Activated T-cell treated with anti-CD3 and anti-CD28 coated beads, Interleukin-2, amount 50 U/mL, for 1 hour (primary cell): ENCODE results near the gene COL19A1.

Source experiments
- DNase-seq: peaks from one replicate; pipeline ENCODE4 v3.0.0-alpha.2; 2020

Gene COL19A1

GRCh38 chr6:70133246-70133645 lies 266.9 kb downstream of the COL19A1 start:
- DNase-seq: no peak

- DNase-seq: no peak
Observed at GRCh38 chr6:70134542-70134941, 268.2 kb downstream of the COL19A1 start.

GRCh38 chr6:70135219-70136160 lies 269.1 kb downstream of the COL19A1 start:
- DNase-seq: no peak

GRCh38 chr6:70136996-70137395 lies 270.6 kb downstream of the COL19A1 start:
- no peak for DNase-seq

DNA sequence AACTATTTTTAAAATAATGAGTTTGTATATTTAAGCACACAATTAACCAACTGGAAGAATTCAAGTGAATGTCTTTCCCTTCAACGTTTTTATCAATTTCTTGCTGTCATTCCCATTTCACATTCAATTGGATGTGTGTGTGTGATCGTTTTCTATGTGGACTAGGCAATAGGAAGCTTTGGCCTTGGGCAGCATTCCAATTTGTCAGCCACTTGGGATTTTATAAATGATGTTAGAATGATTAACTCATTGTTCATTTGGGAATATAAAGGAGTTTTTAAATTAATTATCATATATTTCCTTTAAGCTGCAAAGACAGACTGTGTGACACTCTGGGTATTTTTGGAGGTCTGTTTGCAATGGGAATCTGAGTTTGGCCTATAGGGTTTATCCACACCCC lies 274.1 kb downstream of the COL19A1 start:
- DNase-seq: no peak

DNA sequence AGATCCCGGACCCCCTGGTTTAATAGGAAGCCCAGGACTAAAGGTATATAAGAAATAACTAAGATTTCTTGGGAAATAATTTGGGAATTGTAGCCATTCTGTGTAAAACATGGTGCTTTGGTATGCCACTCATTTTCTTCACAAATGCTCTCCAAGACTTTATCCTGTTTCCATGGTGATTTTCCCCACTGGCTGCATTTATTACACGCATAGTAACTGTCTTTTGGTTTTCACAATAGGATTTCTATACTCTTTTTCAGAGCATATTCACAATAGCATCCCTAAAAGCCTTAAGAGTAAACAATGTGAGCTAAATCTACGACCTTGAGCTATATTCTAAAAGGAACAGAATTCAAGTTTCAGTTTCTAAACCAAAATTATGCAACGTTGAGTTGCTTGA lies 275.7 kb downstream of the COL19A1 start:
- DNase-seq: no peak

DNA sequence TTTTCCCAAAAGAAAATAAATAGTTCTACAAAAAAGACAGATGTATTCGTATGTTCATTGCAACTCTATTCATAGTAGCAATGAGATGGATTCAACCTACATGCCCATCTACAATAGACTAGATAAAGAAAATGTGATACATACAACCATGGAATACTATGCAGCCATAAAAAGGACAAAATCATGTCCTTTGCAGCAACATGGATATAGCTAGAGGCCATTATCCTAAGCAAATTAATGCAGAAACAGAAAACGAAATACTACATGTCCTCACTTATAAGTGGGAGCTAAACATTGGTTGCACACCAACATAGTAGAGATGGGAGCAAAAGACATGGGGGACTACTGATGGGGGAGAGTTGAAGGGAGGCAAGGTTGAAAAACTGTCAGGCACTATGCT lies 278.8 kb downstream of the COL19A1 start:
- DNase-seq: no peak

DNA sequence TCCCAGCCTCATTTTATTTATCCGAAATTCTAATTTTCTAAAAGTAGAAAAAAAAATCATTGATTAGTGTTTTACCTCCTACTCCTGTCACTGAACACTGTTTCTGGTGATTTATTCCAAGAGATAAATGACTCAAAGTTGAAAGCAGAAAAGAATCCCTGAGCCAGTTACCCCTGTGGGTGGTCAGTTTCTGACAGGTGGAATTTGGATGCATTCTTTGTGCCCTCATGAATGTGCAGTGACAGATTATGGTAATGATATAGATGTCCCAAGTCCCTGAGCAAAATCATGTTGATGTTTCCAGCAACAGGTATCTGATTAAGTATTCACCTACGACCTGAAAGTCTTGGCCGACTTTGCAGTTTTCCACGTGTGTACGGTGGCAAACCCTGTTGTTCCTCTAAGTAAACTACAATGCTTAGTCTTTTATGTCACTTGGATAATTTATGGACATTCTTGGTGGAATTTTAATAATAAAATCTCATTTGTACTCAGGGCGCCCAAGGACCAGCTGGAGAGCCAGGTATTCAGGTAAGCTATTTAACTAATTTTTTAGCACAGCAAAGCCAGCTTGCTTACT lies 282.9 kb downstream of the COL19A1 start:
- no peak for DNase-seq

GRCh38 chr6:70150521-70150920 lies 284.2 kb downstream of the COL19A1 start:
- no peak for DNase-seq

- DNase-seq: no peak
Observed at GRCh38 chr6:70151616-70152015, 285.3 kb downstream of the COL19A1 start.

DNA sequence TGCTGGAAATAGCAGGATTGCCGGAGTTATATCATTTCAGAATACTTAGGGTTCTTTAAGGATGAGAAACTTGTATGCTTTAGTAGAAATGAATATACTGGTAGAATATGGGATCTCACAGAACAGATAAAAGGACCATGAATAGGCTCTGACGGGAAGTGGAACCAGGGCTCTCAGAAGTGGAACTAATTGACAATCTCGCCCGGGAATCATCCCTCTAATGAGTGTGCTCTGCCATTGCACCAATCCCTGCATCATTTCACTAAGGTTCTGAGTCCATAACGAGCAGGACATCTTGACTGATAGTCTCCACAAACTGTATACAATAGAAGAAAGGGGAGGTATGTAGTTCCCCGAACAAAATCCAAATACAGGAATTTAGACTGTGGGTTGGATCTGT lies 286.4 kb downstream of the COL19A1 start:
- no peak for DNase-seq

DNA sequence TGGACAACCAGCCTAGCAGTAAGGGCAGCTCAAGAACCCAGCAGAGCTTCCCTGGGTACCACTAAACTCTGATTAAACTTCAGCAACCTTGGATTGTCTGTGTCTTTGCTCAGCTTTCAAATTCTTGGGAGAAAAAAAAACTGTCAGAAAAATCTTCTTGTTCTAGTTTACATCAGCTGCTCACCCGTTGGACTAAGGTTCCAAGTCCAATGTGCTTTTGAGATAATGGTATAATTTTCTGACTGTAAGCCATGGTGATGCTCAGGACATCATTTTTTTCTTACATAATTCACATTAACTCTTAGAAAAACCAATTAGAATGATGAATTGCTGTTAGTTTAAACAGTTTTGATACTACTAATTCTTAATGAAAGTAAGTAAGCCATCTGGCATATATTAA lies 290.7 kb downstream of the COL19A1 start:
- no peak for DNase-seq

GRCh38 chr6:70160276-70160675 lies 293.9 kb downstream of the COL19A1 start:
- DNase-seq: no peak

- no peak for DNase-seq
Observed at GRCh38 chr6:70162972-70163371, 296.6 kb downstream of the COL19A1 start.

DNA sequence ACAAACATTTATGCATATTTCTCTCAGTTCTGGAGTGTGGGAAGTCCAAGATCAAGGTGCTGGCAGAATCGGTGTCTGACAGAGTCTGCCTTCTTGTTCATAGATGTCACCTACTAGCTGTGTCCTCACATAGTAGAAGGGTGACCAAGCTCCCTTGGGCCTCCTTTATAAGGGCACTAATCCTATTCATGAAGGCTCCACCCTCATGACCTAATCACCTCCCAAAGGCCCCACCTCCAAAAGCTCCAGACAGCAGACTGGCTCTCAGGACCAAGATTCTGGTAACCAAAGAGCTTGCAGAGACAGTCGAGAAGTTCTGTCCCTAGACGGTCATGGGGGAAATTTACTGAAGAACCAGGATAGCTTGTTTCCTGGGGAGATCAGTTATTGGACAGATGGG lies 297.4 kb downstream of the COL19A1 start:
- DNase-seq: no peak

DNA sequence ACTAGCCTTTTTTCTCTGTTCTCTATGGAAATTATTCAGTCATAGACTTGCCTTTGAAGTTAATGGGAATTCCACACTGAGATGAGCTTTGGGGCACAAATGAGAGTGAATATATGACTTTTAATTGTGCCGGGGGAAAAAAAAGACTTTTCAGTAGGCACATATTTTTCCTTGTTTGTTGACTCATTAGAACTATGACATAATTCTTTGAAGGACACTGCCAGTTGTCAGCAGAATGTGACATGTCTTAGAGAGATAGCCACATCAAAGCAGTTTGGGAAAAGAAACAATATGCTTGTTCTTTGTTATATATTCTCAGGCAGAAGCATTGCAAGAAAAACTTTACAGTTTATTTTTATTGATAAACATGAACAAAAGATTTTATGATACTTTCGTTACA lies 298.2 kb downstream of the COL19A1 start:
- no peak for DNase-seq

DNA sequence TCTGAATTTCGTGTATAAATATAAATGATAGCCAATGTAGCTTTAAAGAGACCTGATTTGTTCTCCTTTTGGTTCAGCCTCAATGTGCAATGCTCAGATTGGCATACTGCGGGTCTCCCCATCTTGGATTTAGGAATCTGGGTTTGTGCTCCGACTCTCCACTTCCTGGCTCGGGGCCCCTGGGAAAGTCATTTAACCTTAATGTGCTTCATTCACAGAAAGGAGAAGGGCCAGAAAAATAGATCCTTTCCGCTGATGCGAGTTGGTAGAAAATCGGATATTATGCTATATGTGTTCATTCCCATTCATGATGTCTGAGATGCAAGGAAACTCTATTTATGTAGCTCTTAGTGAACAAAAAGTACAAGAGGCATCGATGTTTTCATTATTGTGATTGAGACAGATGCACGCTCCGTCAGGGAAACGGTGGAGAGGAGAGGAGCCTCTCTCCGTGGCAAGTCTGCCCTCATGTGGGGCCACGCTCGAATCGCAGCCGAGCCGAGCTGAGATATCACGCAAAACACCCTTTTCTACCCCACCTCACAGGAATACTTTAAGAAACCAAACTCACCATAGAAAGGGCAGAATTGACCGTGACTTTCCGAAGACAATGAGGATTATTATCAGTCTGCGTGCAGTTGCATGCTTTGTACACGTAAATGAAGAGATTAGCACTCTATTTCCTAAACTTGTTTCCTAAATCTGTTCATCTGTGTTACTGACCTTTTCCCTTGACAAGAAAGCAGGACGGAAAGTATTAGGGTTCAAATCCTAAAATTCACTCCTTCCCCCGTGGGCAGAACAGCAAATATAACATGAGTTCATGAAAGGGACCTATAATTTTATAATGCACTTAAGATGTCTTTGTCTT lies 300.0 kb downstream of the COL19A1 start:
- no peak for DNase-seq

GRCh38 chr6:70168681-70169377 lies 302.5 kb downstream of the COL19A1 start:
- DNase-seq: no peak

DNA sequence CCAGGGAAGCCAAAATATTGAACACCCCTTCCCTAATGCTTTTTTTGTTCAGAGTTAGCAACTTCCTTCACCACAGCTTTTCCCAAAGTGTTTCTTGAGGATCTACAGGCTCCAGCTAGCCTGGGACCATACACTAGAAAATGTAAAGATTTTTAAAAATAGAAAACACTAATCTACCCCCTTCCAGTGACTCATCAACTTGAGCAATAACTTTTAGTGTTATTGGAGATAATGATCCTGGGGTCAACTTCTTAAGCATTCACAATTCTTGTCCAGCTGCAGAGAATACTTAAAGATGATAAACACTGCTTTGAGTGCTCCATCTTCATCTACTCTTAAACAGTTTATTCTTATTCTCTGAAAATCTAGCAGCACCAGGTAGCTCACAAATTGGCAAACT lies 304.9 kb downstream of the COL19A1 start:
- DNase-seq: no peak

GRCh38 chr6:70172252-70172651 lies 305.9 kb downstream of the COL19A1 start:
- DNase-seq: no peak

DNA sequence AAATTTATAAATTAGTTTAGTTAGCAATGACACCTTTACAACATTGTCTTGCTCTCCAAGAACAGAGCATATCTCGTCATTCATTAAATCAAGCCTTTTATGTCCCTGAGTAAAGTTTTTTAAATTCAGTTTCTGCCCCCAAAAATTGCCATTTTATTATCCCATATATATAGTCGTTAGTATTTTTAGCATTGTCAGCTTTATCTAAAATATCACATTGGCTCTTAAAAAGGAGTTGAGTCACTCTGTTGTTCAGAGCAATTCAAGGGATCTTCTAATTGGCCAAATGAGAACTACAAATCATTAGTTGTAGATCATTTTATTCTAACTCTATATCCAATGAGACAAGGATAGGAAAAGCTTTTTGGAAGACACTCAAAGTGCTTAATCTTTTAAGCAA lies 309.4 kb downstream of the COL19A1 start:
- DNase-seq: no peak

DNA sequence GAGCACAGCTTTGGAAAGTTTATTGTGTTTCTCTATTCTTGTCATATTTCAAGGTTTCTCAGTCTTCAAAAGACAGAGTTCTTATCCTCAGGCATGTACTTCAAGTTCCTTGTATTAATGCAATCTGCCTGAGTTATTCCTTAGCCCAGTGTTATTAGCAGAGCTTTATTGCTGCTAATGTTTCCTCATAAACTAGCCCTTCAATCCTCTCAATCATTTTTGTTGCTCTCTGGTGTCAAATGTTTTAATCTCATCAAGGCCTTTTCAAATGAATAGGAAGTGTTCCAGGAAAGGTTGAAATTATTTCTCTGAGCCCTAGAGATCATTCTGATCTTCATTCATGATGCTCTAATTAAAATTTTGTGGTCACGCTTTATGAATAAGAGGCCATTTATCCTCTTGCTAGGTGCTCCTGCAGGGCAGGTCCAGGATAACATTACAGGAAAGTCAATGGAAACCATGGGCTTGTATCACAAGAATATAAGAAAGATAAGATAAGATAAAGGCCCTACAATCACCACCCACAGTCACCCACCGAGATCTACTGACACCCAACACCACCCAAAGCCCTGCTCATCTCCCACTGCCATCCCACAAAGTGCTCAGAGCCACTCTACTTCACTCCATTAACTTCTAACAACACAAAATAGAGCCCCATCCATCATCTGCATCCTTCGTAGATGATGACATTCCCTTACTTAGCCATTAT lies 310.6 kb downstream of the COL19A1 start:
- no peak for DNase-seq
